A375 (cell line): ENCODE measurements around the gene ESPL1. TPM values are rescaled to one million over a fixed set of nuclear protein-coding genes. Genes with fewer than 3 reads are reported as not detected.

Source experiments
- total RNA-seq: library from RNA; depleted of rRNA; stranded (reverse); fragments of >200 nt; shearing (Covaris generic); gene quantifications from 2 replicates; pipeline ENCODE4 v1.2.3, GENCODE V29; 2014; rRNA removed

Gene ESPL1
- total RNA-seq, result 26.7 and 33.5 TPM in 2 replicates

GRCh38 chr12:53267999-53268629, at the start of gene ESPL1:
Gene ESPL1, plus strand, starts transcription at chr12:53268299. Its CDS starts 468 bp downstream, at chr12:53268767.

GRCh38 chr12:53231921-53232645, 36.0 kb upstream of the ESPL1 start, which contains the start of gene RARG:
Gene RARG, minus strand, starts transcription at chr12:53232209. Its CDS starts 4,664 bp downstream, at chr12:53227545.

GRCh38 chr12:53295070-53295890, 27.2 kb downstream of the ESPL1 start, which contains the start of gene PFDN5:
Gene PFDN5, plus strand, starts transcription at chr12:53295542. Its CDS starts 26 bp downstream, at chr12:53295568.

GRCh38 chr12:53299454-53300180, 31.5 kb downstream of the ESPL1 start, which contains the start of gene MYG1:
Gene MYG1, plus strand, starts transcription at chr12:53299695. Its CDS starts 43 bp downstream, at chr12:53299738.

GRCh38 chr12:53336181-53336681, 68.1 kb downstream of the ESPL1 start, which contains the start of gene SP7:
Gene SP7, minus strand, starts transcription at chr12:53336354. Its CDS starts 708 bp downstream, at chr12:53335646.

Other genes with a start within 250 kb of the ESPL1 start
- gene TNS2, start 218.2 kb upstream of the ESPL1 start, total RNA-seq, result 31.3 and 35.0 TPM in 2 replicates
- gene SPRYD3, start 188.9 kb upstream of the ESPL1 start, total RNA-seq, result 16.9 and 17.5 TPM in 2 replicates
- 321 and 347 TPM in 2 replicates for gene IGFBP6, start 170.6 kb upstream of the ESPL1 start, total RNA-seq
- gene SOAT2, start 164.8 kb upstream of the ESPL1 start, total RNA-seq, result 0.13 TPM in 1 of 2 replicates, not detected in the other
- gene ZNF740, start 87.6 kb upstream of the ESPL1 start, total RNA-seq, result 23.5 and 26.3 TPM in 2 replicates
- gene CSAD, start 87.4 kb upstream of the ESPL1 start, total RNA-seq, result 18.5 and 19.8 TPM in 2 replicates
- gene ITGB7, start 61.0 kb upstream of the ESPL1 start, total RNA-seq, result 2.2 and 5.1 TPM in 2 replicates
- gene RARG, start 36.1 kb upstream of the ESPL1 start, total RNA-seq, result 31.3 and 36.8 TPM in 2 replicates
- gene PFDN5, start 27.2 kb downstream of the ESPL1 start, total RNA-seq, result 589 and 598 TPM in 2 replicates
- gene MYG1, start 31.4 kb downstream of the ESPL1 start, total RNA-seq, result 120 and 144 TPM in 2 replicates
- gene AAAS, start 53.3 kb downstream of the ESPL1 start, total RNA-seq, result 84.0 and 85.4 TPM in 2 replicates
- gene SP7, start 68.1 kb downstream of the ESPL1 start, total RNA-seq, result not detected in 2 replicates
- gene SP1, start 111.9 kb downstream of the ESPL1 start, total RNA-seq, result 47.5 and 58.1 TPM in 2 replicates
- not detected in 2 replicates for gene AMHR2, start 155.6 kb downstream of the ESPL1 start, total RNA-seq
- 39.5 and 44.1 TPM in 2 replicates for gene PRR13, start 173.4 kb downstream of the ESPL1 start, total RNA-seq
- 215 and 216 TPM in 2 replicates for gene PCBP2, start 183.8 kb downstream of the ESPL1 start, total RNA-seq
- gene MAP3K12, start 231.2 kb downstream of the ESPL1 start, total RNA-seq, result 28.9 and 31.1 TPM in 2 replicates
- gene TARBP2, start 233.0 kb downstream of the ESPL1 start, total RNA-seq, result 56.9 and 68.1 TPM in 2 replicates
- gene NPFF, start 239.2 kb downstream of the ESPL1 start, total RNA-seq, result not detected in 2 replicates